ENCODE data around the gene TMEM151A. TPM values are rescaled to one million over a fixed set of nuclear protein-coding genes. Genes with fewer than 3 reads are reported as not detected.

The TMEM151A gene
- total and polyA plus RNA-seq, 2 of the 4 experiments (the other 2 are of a cell fraction): 0.03 TPM; not detected in 1

DNA sequence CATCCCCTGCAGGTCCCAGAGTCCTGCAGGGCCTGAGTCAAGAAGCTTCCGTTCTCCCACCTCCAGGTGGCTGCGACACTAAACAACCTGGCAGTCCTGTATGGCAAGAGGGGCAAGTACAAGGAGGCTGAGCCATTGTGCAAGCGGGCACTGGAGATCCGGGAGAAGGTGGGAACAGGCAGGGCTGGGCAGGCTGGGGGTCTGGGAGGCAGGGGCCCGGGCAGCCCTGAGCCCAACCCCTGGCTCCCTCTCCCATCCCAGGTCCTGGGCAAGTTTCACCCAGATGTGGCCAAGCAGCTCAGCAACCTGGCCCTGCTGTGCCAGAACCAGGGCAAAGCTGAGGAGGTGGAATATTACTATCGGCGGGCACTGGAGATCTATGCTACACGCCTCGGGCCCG lies 27.9 kb upstream of the TMEM151A start:
- Histone ChIP-seq H3K79me1 (ENCODE audit: low read depth in 1 of 2, low read length in 2 of 2) (peaks cover 17 to 44% of the 10 kb centered on the region in 2 experiments), H2AK5ac (ENCODE audit: low read depth, low read length) (no peak overlapping the region), H2BK120ac (ENCODE audit: low read depth, low read length) (no peak overlapping the region), H3K4me1 (ENCODE audit: control insufficient read depth, insufficient read depth, low read length) (peaks cover 6% of the 10 kb centered on the region; the same call in 1 of the 2 replicates), H3K23ac (ENCODE audit: low read depth, low read length) (no peak overlapping the region), H3K36me3 (ENCODE audit: control insufficient read depth, insufficient read depth, low read length) (peaks cover 50% of the 10 kb centered on the region), H3K9me3 (ENCODE audit: control insufficient read depth, insufficient read depth, low read length) (no peaks in the 10 kb centered on the region), H3K4me3 (ENCODE audit: insufficient read depth, low read depth, low read length) (no peak overlapping the region), H2BK20ac (ENCODE audit: low read depth, low read length) (no peak overlapping the region), H3K27me3 (ENCODE audit: control insufficient read depth, insufficient read depth, low read length) (no peaks in the 10 kb centered on the region), H4K20me1 (ENCODE audit: insufficient read depth, low read length) (peaks cover 18% of the 10 kb centered on the region; the same call in 1 of the 2 replicates), H3K9me1 (ENCODE audit: insufficient read depth, low read length) (no peaks in the 10 kb centered on the region; the same call in 1 of the 2 replicates), H2AK9ac (replicated peaks; ENCODE audit: low read depth, low read length, poor library complexity) (no peak overlapping the region), H3K9ac (ENCODE audit: low read depth, low read length) (no peak overlapping the region), H3K14ac (replicated peaks; ENCODE audit: low read depth, low read length) (no peak overlapping the region), H4K8ac (ENCODE audit: low read depth in 2 of 2, low read length in 2 of 2) (no peak overlapping the region), H2BK15ac (ENCODE audit: low read depth, low read length) (no peak overlapping the region), H3K56ac (ENCODE audit: extremely low read depth, insufficient read depth, low read length) (no peak overlapping the region), H3K27ac (ENCODE audit: insufficient read depth, low read length) (no peak overlapping the region), H3K4ac (ENCODE audit: low read depth, low read length) (no peak overlapping the region), H4K91ac (ENCODE audit: insufficient read depth, low read depth, low read length) (no peak overlapping the region), H3K4me2 (ENCODE audit: low read depth, low read length) (no peak overlapping the region), H2BK5ac (ENCODE audit: low read depth, low read length, poor library complexity, severe bottlenecking) (no peak overlapping the region), H2AFZ (replicated peaks; ENCODE audit: low read length, poor library complexity) (no peak overlapping the region), H4K5ac (ENCODE audit: low read depth, low read length) (no peak overlapping the region), H3K18ac (ENCODE audit: low read depth, low read length) (no peak overlapping the region)
- in situ Hi-C loops (cut with MboI; ENCODE audit: low sequenced_read_pairs) (no loop called here), dilution Hi-C loops (cut with HindIII; ENCODE audit: low sequenced_read_pairs, unreplicated experiment) (no loop called here), intact Hi-C loops (cut with micrococcal nuclease) (no loop called here)
- ChIA-PET POLR2A (ENCODE audit: unreplicated experiment) (no interaction called here), CTCF (no interaction called here)
- no TSS peak for BruUV-seq (replicated peaks)
- DNase-seq (no peak), ATAC-seq (ENCODE audit: low read depth) (no peak)
- 100% methylated on average over 4 of the region's 10 CpGs; no CpG with 5 or more reads in 1 of the 2 experiments for WGBS, 2 experiments (ENCODE audit: extremely low coverage in 2 of 2, insufficient read length in 1 of 2)
- no peak for TF ChIP-seq BHLHE40 (IDR thresholded peaks at IDR 0.05; ENCODE audit: low read depth, low read length)
- no peak for TF ChIP-seq MAZ (IDR thresholded peaks at IDR 0.05; ENCODE audit: borderline replicate concordance, low read depth, low read length)
- TF ChIP-seq, protein P1, sequence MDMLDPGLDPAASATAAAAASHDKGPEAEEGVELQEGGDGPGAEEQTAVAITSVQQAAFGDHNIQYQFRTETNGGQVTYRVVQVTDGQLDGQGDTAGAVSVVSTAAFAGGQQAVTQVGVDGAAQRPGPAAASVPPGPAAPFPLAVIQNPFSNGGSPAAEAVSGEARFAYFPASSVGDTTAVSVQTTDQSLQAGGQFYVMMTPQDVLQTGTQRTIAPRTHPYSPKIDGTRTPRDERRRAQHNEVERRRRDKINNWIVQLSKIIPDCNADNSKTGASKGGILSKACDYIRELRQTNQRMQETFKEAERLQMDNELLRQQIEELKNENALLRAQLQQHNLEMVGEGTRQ (IDR thresholded peaks at IDR 0.05; ENCODE audit: low read depth, low read length): no peak
- no peak for TF ChIP-seq POLR2A (IDR thresholded peaks at IDR 0.05; ENCODE audit: low read depth, low read length)

Data from IMR-90 (cell line).